ENCODE results near the gene CHAF1A. TPM values are rescaled to one million over a fixed set of nuclear protein-coding genes. Genes with fewer than 3 reads are reported as not detected.

The CHAF1A gene
- total RNA-seq, 4 donors from 2014 or later: 8.5 to 28.9 (median 11.1) TPM

- no peaks in the 10 kb centered on the region for H3K27me3 ChIP-seq
- in situ Hi-C loops (cut with MboI; ENCODE audit: low pct_ligation_motif_present in 1 of 4, low pct_unique_long_range_greater_than_20kb in 1 of 4, low sequenced_read_pairs in 3 of 4): no loop called here
- intact Hi-C loops (cut with DNase I; ENCODE audit: low total_unique reads): no loop called here
- TF ChIP-seq POLR2A (IDR thresholded peaks at IDR 0.05) (no peak), CTCF (IDR thresholded peaks at IDR 0.05) (no peak), POLR2AphosphoS5 (IDR thresholded peaks at IDR 0.05) (no peak), EP300 (IDR thresholded peaks at IDR 0.05; ENCODE audit: low read depth) (no peak)
- H3K4me1 ChIP-seq: no peaks in the 10 kb centered on the region
- H3K36me3 ChIP-seq: peaks cover 0 to 45% (median 18%) of the 10 kb centered on the region in 4 donors
- 95% methylated on average over 48 of the region's 58 CpGs; no CpG with 5 or more reads in 1 of the 2 donors for WGBS, 2 donors (ENCODE audit: low coverage in 1 of 2)
- no peak for DNase-seq
- H3K9me3 ChIP-seq: no peaks in the 10 kb centered on the region
- no peak overlapping the region for H3K4me3 ChIP-seq
- no peak overlapping the region for H3K27ac ChIP-seq
These were observed 43.7 kb downstream of the CHAF1A start for GRCh38 chr19:4445963-4446703.

GRCh38 chr19:4446704-4447200 lies 44.3 kb downstream of the CHAF1A start:
- intact Hi-C loops (cut with DNase I; ENCODE audit: low total_unique reads): no loop called here
- H3K27ac ChIP-seq: no peak overlapping the region
- no peaks in the 10 kb centered on the region for H3K4me1 ChIP-seq
- H3K27me3 ChIP-seq: no peaks in the 10 kb centered on the region
- no peak for DNase-seq
- WGBS, 2 donors (ENCODE audit: low coverage in 1 of 2): 83% methylated on average over 15 of the region's 15 CpGs; no CpG with 5 or more reads in 1 of the 2 donors
- H3K9me3 ChIP-seq: no peaks in the 10 kb centered on the region
- TF ChIP-seq CTCF (IDR thresholded peaks at IDR 0.05) (no peak), EP300 (IDR thresholded peaks at IDR 0.05; ENCODE audit: low read depth) (no peak), POLR2AphosphoS5 (IDR thresholded peaks at IDR 0.05) (no peak), POLR2A (IDR thresholded peaks at IDR 0.05) (no peak)
- H3K36me3 ChIP-seq: peaks cover 0 to 51% (median 18%) of the 10 kb centered on the region in 4 donors
- H3K4me3 ChIP-seq: no peak overlapping the region
- in situ Hi-C loops (cut with MboI; ENCODE audit: low pct_ligation_motif_present in 1 of 4, low pct_unique_long_range_greater_than_20kb in 1 of 4, low sequenced_read_pairs in 3 of 4): no loop called here

- in situ Hi-C loops (cut with MboI; ENCODE audit: low pct_ligation_motif_present in 1 of 4, low pct_unique_long_range_greater_than_20kb in 1 of 4, low sequenced_read_pairs in 3 of 4): no loop called here
- WGBS, 2 donors (ENCODE audit: low coverage in 1 of 2): 92% methylated on average over 23 of the region's 28 CpGs; no CpG with 5 or more reads in 1 of the 2 donors
These were observed 45.1 kb downstream of the CHAF1A start for GRCh38 chr19:4447327-4448146.

More at GRCh38 chr19:4447327-4448146, 45.1 kb downstream of the CHAF1A start:
- Histone ChIP-seq H3K4me3 (no peak overlapping the region), H3K27me3 (no peaks in the 10 kb centered on the region), H3K9me3 (no peaks in the 10 kb centered on the region), H3K4me1 (no peaks in the 10 kb centered on the region), H3K27ac (no peak overlapping the region), H3K36me3 (peaks cover 0 to 59% (median 20%) of the 10 kb centered on the region in 4 donors)
- intact Hi-C loops (cut with DNase I; ENCODE audit: low total_unique reads): no loop called here
- no peak for DNase-seq
- TF ChIP-seq CTCF (IDR thresholded peaks at IDR 0.05) (no peak), EP300 (IDR thresholded peaks at IDR 0.05; ENCODE audit: low read depth) (no peak), POLR2A (IDR thresholded peaks at IDR 0.05) (no peak), POLR2AphosphoS5 (IDR thresholded peaks at IDR 0.05) (no peak)
